ENCODE results near the gene AMPH. TPM values are rescaled to one million over a fixed set of nuclear protein-coding genes. Genes with fewer than 3 reads are reported as not detected.

The AMPH gene
- total and polyA plus RNA-seq, 9 of the 15 experiments (the other 6 are each of a cell fraction or from before 2014, with no cell fraction given), result 0.03 to 0.35 TPM; not detected in 7

DNA sequence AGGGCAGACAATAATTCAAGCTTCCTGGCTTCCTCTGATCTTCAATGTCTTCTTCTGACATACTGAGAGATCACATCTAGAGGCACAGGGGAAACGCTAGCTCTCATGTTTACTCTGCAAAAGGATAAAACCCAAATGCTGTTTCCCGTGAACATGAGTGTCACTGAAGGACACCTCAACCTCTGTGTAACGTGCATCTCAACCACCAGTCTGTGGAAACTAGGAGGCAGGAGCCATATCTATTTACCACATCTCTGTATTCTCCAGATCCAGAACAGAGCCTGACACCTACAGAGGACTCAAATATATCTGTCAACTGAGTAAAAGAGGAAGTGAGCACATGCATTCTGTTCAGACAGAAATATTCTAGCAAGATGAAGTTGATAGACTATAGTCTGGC, 217.4 kb downstream of the AMPH start (continued):
- TF ChIP-seq FOXJ3 (CRISPR knock-in tag; IDR thresholded peaks at IDR 0.05) (no peak), GTF2E2 (tag; IDR thresholded peaks at IDR 0.05) (no peak), FOXK2 (conservative IDR thresholded peaks at IDR 0.05 in 1 of 2, IDR thresholded peaks at IDR 0.05 in 1 of 2; ENCODE audit: low read depth in 2 of 2) (no peak), KAT2B (IDR thresholded peaks at IDR 0.05; ENCODE audit: low read depth, low read length) (no peak), YY1 (IDR thresholded peaks at IDR 0.05; ENCODE audit: borderline replicate concordance in 1 of 3, control insufficient read depth in 1 of 3, extremely low read depth in 1 of 3, insufficient read depth in 3 of 3, insufficient read length in 1 of 3, insufficient replicate concordance in 2 of 3, low read depth in 1 of 3, low read length in 2 of 3) (no peak), SOX6 (IDR thresholded peaks at IDR 0.05) (peak; percentile 76; the same call in 1 of the 2 replicates), ZNF589 (CRISPR knock-in tag; IDR thresholded peaks at IDR 0.05; ENCODE audit: low read depth) (no peak), ETS2 (tag; IDR thresholded peaks at IDR 0.05; ENCODE audit: borderline replicate concordance, poor library complexity, severe bottlenecking) (no peak), ZEB2 (IDR thresholded peaks at IDR 0.05) (0 out of 2 replicates have a peak, but pooled peaks have one; percentile 52), SAFB (IDR thresholded peaks at IDR 0.05; ENCODE audit: borderline replicate concordance, low read depth, low read length) (no peak), FOXA3 (CRISPR knock-in tag; conservative IDR thresholded peaks at IDR 0.05 in 1 of 2, IDR thresholded peaks at IDR 0.05 in 1 of 2) (peak in 1 of 2 experiments; percentile 54; a peak in 1 of 4 replicates), MTA2 (IDR thresholded peaks at IDR 0.05; ENCODE audit: low read depth) (no peak), IRF2 (CRISPR knock-in tag; IDR thresholded peaks at IDR 0.05) (no peak), ZNF699 (CRISPR knock-in tag; IDR thresholded peaks at IDR 0.05; ENCODE audit: insufficient replicate concordance) (no peak), ZC3H4 (CRISPR knock-in tag; IDR thresholded peaks at IDR 0.05; ENCODE audit: borderline replicate concordance) (no peak), BCOR (IDR thresholded peaks at IDR 0.05) (no peak), ZKSCAN3 (CRISPR knock-in tag; IDR thresholded peaks at IDR 0.05) (no peak), KDM5B (IDR thresholded peaks at IDR 0.05; ENCODE audit: insufficient replicate concordance, low read depth, low read length) (no peak), ZNF311 (CRISPR knock-in tag; IDR thresholded peaks at IDR 0.05) (no peak), BDP1 (IDR thresholded peaks at IDR 0.05; ENCODE audit: insufficient read depth, insufficient read length) (no peak), TBL1XR1 (IDR thresholded peaks at IDR 0.05; ENCODE audit: low read length in 2 of 2) (no peak)
- TF ChIP-seq, protein P1, sequence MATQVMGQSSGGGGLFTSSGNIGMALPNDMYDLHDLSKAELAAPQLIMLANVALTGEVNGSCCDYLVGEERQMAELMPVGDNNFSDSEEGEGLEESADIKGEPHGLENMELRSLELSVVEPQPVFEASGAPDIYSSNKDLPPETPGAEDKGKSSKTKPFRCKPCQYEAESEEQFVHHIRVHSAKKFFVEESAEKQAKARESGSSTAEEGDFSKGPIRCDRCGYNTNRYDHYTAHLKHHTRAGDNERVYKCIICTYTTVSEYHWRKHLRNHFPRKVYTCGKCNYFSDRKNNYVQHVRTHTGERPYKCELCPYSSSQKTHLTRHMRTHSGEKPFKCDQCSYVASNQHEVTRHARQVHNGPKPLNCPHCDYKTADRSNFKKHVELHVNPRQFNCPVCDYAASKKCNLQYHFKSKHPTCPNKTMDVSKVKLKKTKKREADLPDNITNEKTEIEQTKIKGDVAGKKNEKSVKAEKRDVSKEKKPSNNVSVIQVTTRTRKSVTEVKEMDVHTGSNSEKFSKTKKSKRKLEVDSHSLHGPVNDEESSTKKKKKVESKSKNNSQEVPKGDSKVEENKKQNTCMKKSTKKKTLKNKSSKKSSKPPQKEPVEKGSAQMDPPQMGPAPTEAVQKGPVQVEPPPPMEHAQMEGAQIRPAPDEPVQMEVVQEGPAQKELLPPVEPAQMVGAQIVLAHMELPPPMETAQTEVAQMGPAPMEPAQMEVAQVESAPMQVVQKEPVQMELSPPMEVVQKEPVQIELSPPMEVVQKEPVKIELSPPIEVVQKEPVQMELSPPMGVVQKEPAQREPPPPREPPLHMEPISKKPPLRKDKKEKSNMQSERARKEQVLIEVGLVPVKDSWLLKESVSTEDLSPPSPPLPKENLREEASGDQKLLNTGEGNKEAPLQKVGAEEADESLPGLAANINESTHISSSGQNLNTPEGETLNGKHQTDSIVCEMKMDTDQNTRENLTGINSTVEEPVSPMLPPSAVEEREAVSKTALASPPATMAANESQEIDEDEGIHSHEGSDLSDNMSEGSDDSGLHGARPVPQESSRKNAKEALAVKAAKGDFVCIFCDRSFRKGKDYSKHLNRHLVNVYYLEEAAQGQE (IDR thresholded peaks at IDR 0.05; ENCODE audit: borderline replicate concordance), result no peak
- TF ChIP-seq, protein P1 (CRISPR knock-in tag; IDR thresholded peaks at IDR 0.05; ENCODE audit: low read depth), result no peak

Data from K562 (cell line).